Loucy (cell line): ENCODE data around the gene FLT3LG.
"Not testable (repeated sequence)": the region's sequence is repeated elsewhere in the genome, so short reads cannot be mapped to it uniquely, and the experiment has no call there.

Experiments
- CTCF ChIP-seq: fragments of 200-600 bp; sonication (generic); conservative IDR thresholded peaks from 2 replicates; pipeline ENCODE4 v1.5.1; 2014; ENCODE audit warnings: mild to moderate bottlenecking, antibody characterized with exemption, low read length
- EZH2phosphoT487 ChIP-seq: fragments of 200-600 bp; IDR thresholded peaks from 2 replicates; pipeline ENCODE4 v1.6.1; 2018; ENCODE audit warnings: antibody characterized with exemption, mild to moderate bottlenecking, moderate library complexity, borderline replicate concordance

- not testable (repeated sequence) for TF ChIP-seq CTCF, EZH2phosphoT487
Measured at GRCh38 chr19:49461130-49461529, 12.9 kb upstream of the FLT3LG start.
